HG03025 (cell line): ENCODE measurements around the gene ZNF585A.

Source experiments
- ATAC-seq: cut with Tn5 transposase; IDR thresholded peaks from one replicate; pipeline ENCODE4 v1.9.1; 2021; ENCODE audit warnings: mild to moderate bottlenecking, moderate library complexity; ENCODE audit not compliant: unreplicated experiment, low FRiP score

Gene ZNF585A

GRCh38 chr19:37098570-37098969, 73.9 kb downstream of the ZNF585A start:
- no peak for ATAC-seq

- ATAC-seq, result no peak
Measured at GRCh38 chr19:37095859-37096258, 76.6 kb downstream of the ZNF585A start.
